H9 (cell line): ENCODE measurements around the gene RUNX1. TPM values are rescaled to one million over a fixed set of nuclear protein-coding genes. Genes with fewer than 3 reads are reported as not detected.

ENCODE experiments used
- DNase-seq: peaks from one replicate; pipeline ENCODE4 v3.0.0-alpha.2; 2017
- H2AFZ ChIP-seq: one replicate; pipeline ENCODE4 v1.6.1; 2013; ENCODE audit warnings: mild to moderate bottlenecking, low read length, control low read depth, moderate library complexity
- H2AK5ac ChIP-seq: 2 replicates; pipeline ENCODE4 v1.6.1; 2013; ENCODE audit warnings: low read length, control low read depth, mixed read lengths; ENCODE audit not compliant: insufficient read length
- H2BK120ac ChIP-seq: one replicate; pipeline ENCODE4 v1.6.1; 2013; ENCODE audit warnings: low read depth, mild to moderate bottlenecking, low read length, control low read depth, inconsistent platforms; ENCODE audit not compliant: poor library complexity, severe bottlenecking
- H2BK12ac ChIP-seq: 2 replicates; pipeline ENCODE4 v1.6.1; 2013; ENCODE audit warnings: low read length, control low read depth, mixed read lengths, low read depth; ENCODE audit not compliant: insufficient read length
- H2BK15ac ChIP-seq: 2 replicates; pipeline ENCODE4 v1.6.1; 2013; ENCODE audit warnings: low read depth, low read length, control low read depth
- H2BK20ac ChIP-seq: one replicate; pipeline ENCODE4 v1.6.1; 2013; ENCODE audit warnings: low read depth, mild to moderate bottlenecking, low read length, control low read depth, inconsistent platforms; ENCODE audit not compliant: poor library complexity, severe bottlenecking
- H2BK5ac ChIP-seq: 2 replicates; pipeline ENCODE4 v1.6.1; 2013; ENCODE audit warnings: low read length, control low read depth, mixed read lengths; ENCODE audit not compliant: insufficient read length
- H3K14ac ChIP-seq: 2 replicates; pipeline ENCODE4 v1.6.1; 2013; ENCODE audit warnings: low read length, control low read depth; ENCODE audit not compliant: insufficient read depth
- H3K18ac ChIP-seq: 2 replicates; pipeline ENCODE4 v1.6.1; 2013; ENCODE audit warnings: low read depth, mild to moderate bottlenecking, mixed read lengths, low read length, control low read depth; ENCODE audit not compliant: insufficient read length
- H3K23ac ChIP-seq: 2 replicates; pipeline ENCODE4 v1.6.1; 2013; ENCODE audit warnings: low read length, control low read depth, mixed read lengths, low read depth; ENCODE audit not compliant: insufficient read length
- H3K23me2 ChIP-seq: 2 replicates; pipeline ENCODE4 v1.6.1; 2013; ENCODE audit warnings: low read depth, mild to moderate bottlenecking, mixed read lengths, low read length, control low read depth; ENCODE audit not compliant: insufficient read length, poor library complexity, severe bottlenecking
- H3K27ac ChIP-seq: 2 replicates; pipeline ENCODE4 v1.5.1; 2013; ENCODE audit warnings: low read length, control low read depth, mixed read lengths, low read depth; ENCODE audit not compliant: insufficient read length
- H3K27me3 ChIP-seq: 2 replicates; pipeline ENCODE4 v1.6.1; 2013; ENCODE audit warnings: low read length, control low read depth, inconsistent platforms; ENCODE audit not compliant: insufficient read depth
- H3K4ac ChIP-seq: 2 replicates; pipeline ENCODE4 v1.6.1; 2013; ENCODE audit warnings: low read depth, mild to moderate bottlenecking, control low read depth, inconsistent platforms, low read length, moderate library complexity
- H3K4me1 ChIP-seq: 2 replicates; pipeline ENCODE4 v1.6.1; 2013; ENCODE audit warnings: low read length, control low read depth, inconsistent platforms; ENCODE audit not compliant: insufficient read depth
- H3K4me2 ChIP-seq: 2 replicates; pipeline ENCODE4 v1.6.1; 2013; ENCODE audit warnings: low read length, control low read depth, mixed read lengths; ENCODE audit not compliant: insufficient read length, insufficient read depth
- H3K56ac ChIP-seq: 2 replicates; pipeline ENCODE4 v1.6.1; 2013; ENCODE audit warnings: low read depth, mild to moderate bottlenecking, mixed read lengths, low read length, control low read depth; ENCODE audit not compliant: insufficient read length
- H3K79me1 ChIP-seq: 2 replicates; pipeline ENCODE4 v1.6.1; 2013; ENCODE audit warnings: low read depth, mild to moderate bottlenecking, moderate library complexity, low read length, control low read depth, inconsistent platforms; ENCODE audit not compliant: insufficient read depth, poor library complexity, severe bottlenecking
- H3K79me2 ChIP-seq: 2 replicates; pipeline ENCODE4 v1.6.1; 2013; ENCODE audit warnings: low read length, control low read depth, inconsistent platforms; ENCODE audit not compliant: insufficient read depth
- H3K9ac ChIP-seq: 2 replicates; pipeline ENCODE4 v1.6.1; 2013; ENCODE audit warnings: low read length, control low read depth, mixed read lengths; ENCODE audit not compliant: insufficient read length; ENCODE audit errors: extremely low read depth
- H3K9me3 ChIP-seq: one replicate; pipeline ENCODE4 v1.6.1; 2013; ENCODE audit warnings: low read depth, low read length, inconsistent platforms; ENCODE audit not compliant: control insufficient read depth
- H3T11ph ChIP-seq: one replicate; pipeline ENCODE4 v1.6.1; 2013; ENCODE audit warnings: mild to moderate bottlenecking, low read length, control low read depth, inconsistent platforms
- H4K20me1 ChIP-seq: one replicate; pipeline ENCODE4 v1.6.1; 2013; ENCODE audit not compliant: control insufficient read depth, insufficient read length, insufficient read depth
- H4K5ac ChIP-seq: 2 replicates; pipeline ENCODE4 v1.6.1; 2013; ENCODE audit warnings: low read depth, mild to moderate bottlenecking, mixed read lengths, low read length, control low read depth; ENCODE audit not compliant: insufficient read length
- H4K8ac ChIP-seq: replicated peaks from 2 replicates; pipeline ENCODE4 v1.6.1; 2013; ENCODE audit warnings: low read length, control low read depth, mixed read lengths, low read depth; ENCODE audit not compliant: insufficient read length
- H4K91ac ChIP-seq: 2 replicates; pipeline ENCODE4 v1.6.1; 2013; ENCODE audit warnings: low read depth, mild to moderate bottlenecking, moderate library complexity, mixed read lengths, low read length, control low read depth; ENCODE audit not compliant: insufficient read length
- H3K27ac Mint-ChIP-seq, 3 experiments: 2 replicates in 2 of 3; 3 replicates in 1 of 3; pipeline ENCODE4 v1.8.0; 2020 to 2021; ENCODE audit warnings: mixed read lengths in 3 of 3, mild to moderate bottlenecking in 1 of 3, moderate library complexity in 1 of 3
- H3K27me3 Mint-ChIP-seq: 2 replicates; pipeline ENCODE4 v1.8.0; 2021; ENCODE audit warnings: low read depth, mild to moderate bottlenecking, moderate library complexity, mixed read lengths
- H3K36me3 Mint-ChIP-seq, 3 experiments: 2 replicates in 2 of 3; 3 replicates in 1 of 3; pipeline ENCODE4 v1.8.0; 2020 to 2021; ENCODE audit warnings: low read depth in 3 of 3, mixed read lengths in 3 of 3; ENCODE audit not compliant: insufficient read depth in 1 of 3
- H3K4me1 Mint-ChIP-seq, 2 experiments: 2 replicates each; pipeline ENCODE4 v1.8.0; 2020; ENCODE audit warnings: mixed read lengths in 2 of 2
- H3K4me3 Mint-ChIP-seq, 2 experiments: 2 replicates in 1 of 2; 3 replicates in 1 of 2; pipeline ENCODE4 v1.8.0; 2020 to 2021; ENCODE audit warnings: mild to moderate bottlenecking in 2 of 2, mixed read lengths in 2 of 2, moderate library complexity in 1 of 2
- H3K9me3 Mint-ChIP-seq, 2 experiments: 2 replicates in 1 of 2; 3 replicates in 1 of 2; pipeline ENCODE4 v1.8.0; 2020; ENCODE audit warnings: mild to moderate bottlenecking in 2 of 2, mixed read lengths in 2 of 2, moderate library complexity in 1 of 2
- CTCF ChIP-seq: fragments of 200-600 bp; sonication (generic); conservative IDR thresholded peaks from 3 replicates; pipeline ENCODE4 v1.8.0; 2021; ENCODE audit warnings: antibody characterized with exemption, mild to moderate bottlenecking
- whole genome bisulfite sequencing: extraction: QIAGEN DNeasy Blood & Tissue Kit; methylation state at CpG from one replicate; pipeline ENCODE4 v1.1.7; 2013; ENCODE audit warnings: missing lambda C conversion rate, low lambda C conversion rate, mixed read lengths; ENCODE audit not compliant: insufficient read length; ENCODE audit errors: extremely low coverage; 5-methylcytosine and 5-hydroxymethylcytosine counted together
- total RNA-seq: library from RNA; stranded (reverse); gene quantifications from 2 replicates; pipeline ENCODE4 v1.2.1, GENCODE V29; 2021

Gene RUNX1
- total RNA-seq, 1 experiment from 2014 or later, result 0.72 TPM

- H2BK12ac ChIP-seq, result no peak overlapping the region
- H3K4me2 ChIP-seq, result no peak overlapping the region
- no peak overlapping the region for H3K18ac ChIP-seq
- H4K20me1 ChIP-seq, result no peaks in the 10 kb centered on the region
- H3K79me2 ChIP-seq, result no peaks in the 10 kb centered on the region
- TF ChIP-seq CTCF, result no peak
- Mint-ChIP-seq H3K36me3 (no peaks in the 10 kb centered on the region), H3K27ac (no peak overlapping the region), H3K27me3 (peaks cover 2% of the 10 kb centered on the region; the same call in 1 of the 2 replicates), H3K4me3 (no peak overlapping the region), H3K9me3 (no peaks in the 10 kb centered on the region; a peak in 3 of 5 replicates), H3K4me1 (no peaks in the 10 kb centered on the region)
- H2BK5ac ChIP-seq, result no peak overlapping the region
- no peaks in the 10 kb centered on the region for H3K9me3 ChIP-seq
- no peaks in the 10 kb centered on the region for H3K79me1 ChIP-seq
- no peak for DNase-seq
- H2BK20ac ChIP-seq, result no peak overlapping the region
- no peak overlapping the region for H3K56ac ChIP-seq
- no peak overlapping the region for H3K27ac ChIP-seq
- no peak overlapping the region for H3K23ac ChIP-seq
- no peak overlapping the region for H3K9ac ChIP-seq
- H2AFZ ChIP-seq, result no peak overlapping the region
- no peak overlapping the region for H4K8ac ChIP-seq
- H2AK5ac ChIP-seq, result no peak overlapping the region
- H4K5ac ChIP-seq, result no peak overlapping the region
- no peak overlapping the region for H3K14ac ChIP-seq
- no peaks in the 10 kb centered on the region for H3K23me2 ChIP-seq
- H2BK15ac ChIP-seq, result no peak overlapping the region
- no peaks in the 10 kb centered on the region for H3K4me1 ChIP-seq
- no peak overlapping the region for H2BK120ac ChIP-seq
- H3T11ph ChIP-seq, result no peak overlapping the region
- H4K91ac ChIP-seq, result no peak overlapping the region
- no peaks in the 10 kb centered on the region for H3K27me3 ChIP-seq
- no peak overlapping the region for H3K4ac ChIP-seq
- no CpG with 5 or more reads among the region's 4 CpGs for WGBS
These were observed 41.3 kb upstream of the RUNX1 start for GRCh38 chr21:35090403-35090802.
